ACC112 (cell line): ENCODE measurements around the gene KCNJ12.

ENCODE experiments used
- H2AFZ ChIP-seq: fragments of 200-600 bp; sonication (generic); one replicate; pipeline ENCODE4 v1.6.0; 2017; ENCODE audit warnings: antibody characterized with exemption, low read length; ENCODE audit not compliant: unreplicated experiment
- H3K27ac ChIP-seq: fragments of 200-600 bp; sonication (generic); 2 replicates; pipeline ENCODE4 v1.5.1; 2014; ENCODE audit warnings: low read depth, mild to moderate bottlenecking, antibody characterized with exemption, low read length, moderate library complexity
- H3K27me3 ChIP-seq: fragments of 200-600 bp; sonication (generic); 2 replicates; pipeline ENCODE4 v1.6.1; 2014; ENCODE audit warnings: mild to moderate bottlenecking, antibody characterized with exemption, low read length, moderate library complexity, mixed read lengths; ENCODE audit not compliant: insufficient read depth
- H3K36me3 ChIP-seq: fragments of 200-600 bp; sonication (generic); 2 replicates; pipeline ENCODE4 v1.6.1; 2016; ENCODE audit warnings: mild to moderate bottlenecking, antibody characterized with exemption, low read length, moderate library complexity, mixed read lengths; ENCODE audit not compliant: insufficient read depth
- H3K4me1 ChIP-seq: fragments of 200-600 bp; sonication (generic); one replicate; pipeline ENCODE4 v1.6.1; 2016; ENCODE audit warnings: low read length, mixed read lengths; ENCODE audit not compliant: insufficient read depth, unreplicated experiment, control insufficient read depth
- H3K4me3 ChIP-seq: fragments of 200-600 bp; sonication (generic); 2 replicates; pipeline ENCODE4 v1.5.1; 2014; ENCODE audit warnings: mild to moderate bottlenecking, low read depth, low read length
- H3K79me2 ChIP-seq: fragments of 200-600 bp; sonication (generic); one replicate; pipeline ENCODE4 v1.6.0; 2016; ENCODE audit warnings: low read length; ENCODE audit not compliant: control insufficient read depth, unreplicated experiment, insufficient read depth

The KCNJ12 gene

DNA sequence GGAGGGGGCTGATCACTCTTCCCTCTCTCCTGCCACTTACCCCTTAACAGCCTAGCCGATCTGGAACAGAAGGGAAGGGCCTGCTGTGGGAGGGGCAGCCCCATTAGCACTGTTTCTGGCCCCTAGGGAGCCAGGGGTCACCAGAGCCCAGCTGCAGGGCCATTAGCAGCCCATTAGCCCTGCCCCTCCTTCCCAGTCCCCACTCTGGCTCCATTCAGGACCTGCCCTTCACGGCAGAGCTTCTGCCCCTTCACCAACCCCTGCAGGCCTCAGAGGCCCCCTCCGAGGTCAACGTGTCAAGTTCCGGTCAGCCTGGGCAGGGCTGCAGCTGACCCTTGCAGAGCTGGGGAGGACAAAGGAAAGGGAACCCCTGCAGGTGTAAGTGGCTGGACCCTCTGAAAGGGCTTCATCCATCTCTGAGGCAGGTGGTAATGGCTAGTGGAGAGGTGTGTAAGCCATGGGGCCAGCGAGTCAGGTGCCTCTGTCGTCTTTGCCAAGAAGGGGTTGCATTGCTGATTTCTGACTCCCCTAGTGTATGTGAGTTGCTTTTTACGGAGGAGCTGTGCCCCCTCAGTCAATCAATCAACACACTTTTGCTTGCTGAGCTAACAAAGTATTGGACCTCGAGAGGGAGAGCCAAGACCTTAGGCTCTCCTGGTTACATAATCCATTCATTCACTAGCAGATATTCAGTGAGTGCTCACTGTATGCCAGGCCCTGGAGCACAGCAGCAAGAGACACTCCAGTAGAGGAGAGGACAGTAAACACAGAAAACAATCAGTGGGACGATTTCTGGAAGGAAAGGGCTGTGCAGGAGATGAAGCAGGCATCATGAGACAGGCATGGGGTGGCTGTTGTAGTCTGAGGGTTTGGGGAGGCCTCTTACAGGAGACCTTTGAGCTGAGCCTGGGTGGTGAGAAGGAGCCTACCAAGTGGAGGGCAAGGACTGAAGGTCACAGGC is 18.2 kb upstream of the KCNJ12 start:
- H3K27me3 ChIP-seq, result peaks cover 16% of the 10 kb centered on the region

GRCh38 chr17:21358682-21359482 is 17.3 kb upstream of the KCNJ12 start:
- peaks cover 18% of the 10 kb centered on the region for H3K27me3 ChIP-seq
- no peaks in the 10 kb centered on the region for H3K79me2 ChIP-seq
- H3K4me3 ChIP-seq, result no peak overlapping the region
- no peaks in the 10 kb centered on the region for H3K4me1 ChIP-seq
- H2AFZ ChIP-seq, result no peak overlapping the region
- no peaks in the 10 kb centered on the region for H3K36me3 ChIP-seq
- H3K27ac ChIP-seq, result no peak overlapping the region

More for the DNA sequence above, 18.2 kb upstream of the KCNJ12 start:
- no peaks in the 10 kb centered on the region for H3K79me2 ChIP-seq
- H3K27ac ChIP-seq, result no peak overlapping the region
- H3K36me3 ChIP-seq, result no peaks in the 10 kb centered on the region
- no peak overlapping the region for H3K4me3 ChIP-seq
- peaks cover 6% of the 10 kb centered on the region for H3K4me1 ChIP-seq
- H2AFZ ChIP-seq, result no peak overlapping the region

- Histone ChIP-seq H2AFZ (no peak overlapping the region), H3K4me3 (no peak overlapping the region), H3K27ac (no peak overlapping the region), H3K79me2 (no peaks in the 10 kb centered on the region), H3K4me1 (no peaks in the 10 kb centered on the region), H3K27me3 (peaks cover 18% of the 10 kb centered on the region), H3K36me3 (no peaks in the 10 kb centered on the region)
These were observed 16.7 kb upstream of the KCNJ12 start for GRCh38 chr17:21359483-21359840.

DNA sequence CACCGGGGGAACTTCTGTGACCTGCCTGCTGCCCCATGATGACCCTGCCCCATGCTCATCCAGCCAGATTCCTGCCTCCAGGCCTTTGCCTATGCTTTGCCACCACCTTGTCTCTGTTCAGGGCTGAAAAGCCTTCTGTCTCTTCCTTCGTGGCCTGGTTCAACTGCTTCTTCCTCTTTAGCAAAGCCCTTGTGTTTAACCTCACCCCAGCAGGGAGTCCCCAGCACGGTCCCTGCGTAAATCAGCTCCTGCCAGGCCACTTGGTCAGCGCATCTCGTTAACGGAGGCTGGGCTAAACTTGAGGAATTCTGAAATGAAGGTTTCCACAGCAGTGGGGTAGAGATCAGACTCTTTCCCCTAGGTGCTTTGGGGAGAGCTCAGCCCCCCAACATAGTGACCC is 16.1 kb upstream of the KCNJ12 start:
- Histone ChIP-seq H3K4me3 (no peak overlapping the region), H3K27ac (no peak overlapping the region), H3K79me2 (no peaks in the 10 kb centered on the region), H3K36me3 (no peaks in the 10 kb centered on the region), H3K4me1 (no peaks in the 10 kb centered on the region), H2AFZ (no peak overlapping the region), H3K27me3 (peaks cover 18% of the 10 kb centered on the region)

GRCh38 chr17:21361020-21361809 is 14.9 kb upstream of the KCNJ12 start:
- H3K27ac ChIP-seq, result no peak overlapping the region
- H3K36me3 ChIP-seq, result no peaks in the 10 kb centered on the region
- H3K4me1 ChIP-seq, result no peaks in the 10 kb centered on the region
- peaks cover 18% of the 10 kb centered on the region for H3K27me3 ChIP-seq
- no peaks in the 10 kb centered on the region for H3K79me2 ChIP-seq
- H3K4me3 ChIP-seq, result no peak overlapping the region
- H2AFZ ChIP-seq, result no peak overlapping the region

GRCh38 chr17:21362331-21362931 is 13.7 kb upstream of the KCNJ12 start:
- no peaks in the 10 kb centered on the region for H3K79me2 ChIP-seq
- no peaks in the 10 kb centered on the region for H3K4me1 ChIP-seq
- no peak overlapping the region for H2AFZ ChIP-seq
- H3K4me3 ChIP-seq, result no peak overlapping the region
- H3K27me3 ChIP-seq, result peaks cover 18% of the 10 kb centered on the region
- no peaks in the 10 kb centered on the region for H3K36me3 ChIP-seq
- no peak overlapping the region for H3K27ac ChIP-seq

GRCh38 chr17:21363776-21364642 is 12.1 kb upstream of the KCNJ12 start:
- no peaks in the 10 kb centered on the region for H3K79me2 ChIP-seq
- no peaks in the 10 kb centered on the region for H3K36me3 ChIP-seq
- no peak overlapping the region for H3K4me3 ChIP-seq
- peaks cover 18% of the 10 kb centered on the region for H3K27me3 ChIP-seq
- H2AFZ ChIP-seq, result no peak overlapping the region
- no peak overlapping the region for H3K27ac ChIP-seq
- no peaks in the 10 kb centered on the region for H3K4me1 ChIP-seq

GRCh38 chr17:21365016-21365415 is 11.1 kb upstream of the KCNJ12 start:
- no peak overlapping the region for H3K4me3 ChIP-seq
- no peaks in the 10 kb centered on the region for H3K36me3 ChIP-seq
- no peaks in the 10 kb centered on the region for H3K79me2 ChIP-seq
- H3K4me1 ChIP-seq, result no peaks in the 10 kb centered on the region
- no peak overlapping the region for H2AFZ ChIP-seq
- no peak overlapping the region for H3K27ac ChIP-seq
- peaks cover 18% of the 10 kb centered on the region for H3K27me3 ChIP-seq

GRCh38 chr17:21368545-21369246 is 7.5 kb upstream of the KCNJ12 start:
- H3K79me2 ChIP-seq, result no peaks in the 10 kb centered on the region
- H3K27ac ChIP-seq, result no peak overlapping the region
- no peak overlapping the region for H3K4me3 ChIP-seq
- H2AFZ ChIP-seq, result no peak overlapping the region
- no peaks in the 10 kb centered on the region for H3K36me3 ChIP-seq
- no peaks in the 10 kb centered on the region for H3K4me1 ChIP-seq
- H3K27me3 ChIP-seq, result no peaks in the 10 kb centered on the region
